Measurements from ENCODE around the gene FLOT2. TPM values are rescaled to one million over a fixed set of nuclear protein-coding genes. Genes with fewer than 3 reads are reported as not detected.

FLOT2 gene
- total and polyA plus RNA-seq, 8 donors: 66.3 to 171 (median 77.7) TPM

GRCh38 chr17:28944343-28944742, 46.8 kb upstream of the FLOT2 start:
- Histone ChIP-seq H3K27ac (no peak overlapping the region), H3K4me1 (peaks cover 36 to 87% of the 10 kb centered on the region in 2 donors), H3K36me3 (peaks cover 0 to 6% of the 10 kb centered on the region in 2 donors)

DNA sequence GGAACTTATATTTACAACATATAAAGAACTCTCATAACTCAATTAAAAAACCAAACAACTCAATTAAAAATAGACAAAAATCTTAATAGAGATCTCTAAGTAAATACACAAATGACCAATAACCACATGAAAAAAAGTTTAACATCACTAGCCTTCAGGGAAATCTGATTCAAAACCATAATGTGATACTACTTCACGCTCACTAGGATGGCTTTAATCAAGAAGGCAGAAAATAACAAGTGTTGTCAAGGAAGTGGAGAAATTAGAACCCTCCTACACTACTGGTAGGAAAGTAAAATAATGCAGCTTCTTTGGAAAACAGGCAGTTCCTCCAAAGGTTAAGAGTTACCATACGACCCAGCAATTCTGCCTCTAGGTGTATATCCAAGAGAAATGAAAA, 45.4 kb upstream of the FLOT2 start:
- peaks cover 35 to 91% of the 10 kb centered on the region in 2 donors for H3K4me1 ChIP-seq
- intact Hi-C loops (cut with DNase I): no loop called here
- no peak overlapping the region for H3K4me3 ChIP-seq
- H3K9me3 ChIP-seq: no peaks in the 10 kb centered on the region
- no peak for ATAC-seq
- H3K27ac ChIP-seq: no peak overlapping the region
- no peak for TF ChIP-seq CTCF (IDR thresholded peaks at IDR 0.05)
- DNase-seq: no peak
- peaks cover 0 to 6% of the 10 kb centered on the region in 2 donors for H3K36me3 ChIP-seq
- no peaks in the 10 kb centered on the region for H3K27me3 ChIP-seq

More at GRCh38 chr17:28944343-28944742, 46.8 kb upstream of the FLOT2 start:
- no peak for DNase-seq
- TF ChIP-seq CTCF (IDR thresholded peaks at IDR 0.05): no peak
- intact Hi-C loops (cut with DNase I): no loop called here
- no peak for ATAC-seq
- no peaks in the 10 kb centered on the region for H3K27me3 ChIP-seq
- H3K9me3 ChIP-seq: no peaks in the 10 kb centered on the region
- no peak overlapping the region for H3K4me3 ChIP-seq

DNA sequence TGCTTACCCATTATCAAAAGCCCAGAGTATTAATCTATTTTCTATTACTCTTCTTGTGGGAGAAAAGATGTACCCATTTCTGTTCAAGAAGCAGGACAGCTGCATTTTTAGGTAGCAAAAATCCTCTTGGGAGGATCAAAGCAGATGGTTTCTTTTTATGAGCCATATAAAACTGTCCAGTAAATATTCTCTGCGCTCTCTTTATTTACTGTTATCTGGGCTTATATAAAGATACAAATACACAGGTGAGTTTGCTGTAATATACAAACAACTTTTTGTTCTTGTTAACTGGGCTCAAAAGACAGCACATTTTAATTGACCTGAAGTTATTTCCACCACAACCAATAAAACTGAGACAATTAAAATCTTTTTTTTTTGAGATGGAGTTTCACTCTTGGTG, 43.7 kb upstream of the FLOT2 start:
- Histone ChIP-seq H3K9me3 (no peaks in the 10 kb centered on the region), H3K27me3 (no peaks in the 10 kb centered on the region), H3K27ac (no peak overlapping the region), H3K4me1 (peaks cover 33 to 91% of the 10 kb centered on the region in 2 donors), H3K4me3 (no peak overlapping the region), H3K36me3 (peaks cover 0 to 6% of the 10 kb centered on the region in 2 donors)
- no peak for TF ChIP-seq CTCF (IDR thresholded peaks at IDR 0.05)
- DNase-seq (no peak), ATAC-seq (no peak)
- intact Hi-C loops (cut with DNase I): no loop called here

GRCh38 chr17:28940675-28941074, 43.1 kb upstream of the FLOT2 start:
- intact Hi-C loops (cut with DNase I): no loop called here
- Histone ChIP-seq H3K4me1 (peaks cover 30 to 91% of the 10 kb centered on the region in 2 donors), H3K9me3 (no peaks in the 10 kb centered on the region), H3K36me3 (peaks cover 0 to 6% of the 10 kb centered on the region in 2 donors), H3K27ac (peak overlapping the region in 1 of 2 donors; percentile 61), H3K4me3 (no peak overlapping the region), H3K27me3 (no peaks in the 10 kb centered on the region)
- DNase-seq (no peak), ATAC-seq (peak; percentile 44)
- no peak for TF ChIP-seq CTCF (IDR thresholded peaks at IDR 0.05)

- no peak overlapping the region for H3K4me3 ChIP-seq
- peaks cover 25 to 91% of the 10 kb centered on the region in 2 donors for H3K4me1 ChIP-seq
- H3K9me3 ChIP-seq: no peaks in the 10 kb centered on the region
- H3K27ac ChIP-seq: peak overlapping the region in 1 of 2 donors; percentile 61
- no peaks in the 10 kb centered on the region for H3K27me3 ChIP-seq
- peaks cover 0 to 6% of the 10 kb centered on the region in 2 donors for H3K36me3 ChIP-seq
- no peak for DNase-seq
- no peak for TF ChIP-seq CTCF (IDR thresholded peaks at IDR 0.05)
- ATAC-seq: no peak
- intact Hi-C loops (cut with DNase I): no loop called here
These were observed 42.6 kb upstream of the FLOT2 start for GRCh38 chr17:28940142-28940541.

Data from left lung (tissue), 10 donors.